Heart left ventricle (tissue), 16 donors: Measurements from ENCODE around the gene PITPNM1. TPM values are rescaled to one million over a fixed set of nuclear protein-coding genes. Genes with fewer than 3 reads are reported as not detected.

ENCODE experiments used
- ATAC-seq, 4 donors: fragments of 200-7000 bp; cut with Tn5 transposase; one replicate each; pipeline ENCODE4 v1.9.1; 2020 to 2022; ENCODE audit warnings: moderate library complexity in 4 of 4, mild to moderate bottlenecking in 3 of 4, moderate number of reproducible peaks in 1 of 4
- DNase-seq, 5 donors: peaks; one replicate each; pipeline ENCODE4 v3.0.0-alpha.2; 2020
- H3K27ac ChIP-seq, 12 donors: fragments of 200-600 bp; sonication (generic) in 4 of 12; one replicate each; pipeline versions ENCODE4 v1.5.0 to v1.8.0; 2016 to 2022; ENCODE audit warnings: mild to moderate bottlenecking in 2 of 12
- H3K27me3 ChIP-seq, 9 donors: fragments of 200-600 bp; sonication (generic) in 2 of 9; one replicate each; pipeline versions ENCODE4 v1.5.1 to v1.8.0; 2016 to 2022; ENCODE audit warnings: mild to moderate bottlenecking in 3 of 9
- H3K36me3 ChIP-seq, 9 donors: fragments of 200-600 bp; sonication (generic) in 2 of 9; one replicate each; pipeline versions ENCODE4 v1.5.0 to v1.8.0; 2018 to 2022; ENCODE audit warnings: mild to moderate bottlenecking in 2 of 9
- H3K4me1 ChIP-seq, 12 donors: fragments of 200-600 bp; sonication (generic) in 4 of 12; one replicate each; pipeline versions ENCODE4 v1.5.0 to v1.8.0; 2016 to 2022; ENCODE audit warnings: mild to moderate bottlenecking in 3 of 12
- H3K4me3 ChIP-seq, 12 donors: fragments of 200-600 bp; sonication (generic) in 4 of 12; one replicate each; pipeline versions ENCODE4 v1.5.0 to v1.8.0; 2017 to 2022; ENCODE audit warnings: mild to moderate bottlenecking in 9 of 12, moderate library complexity in 4 of 12
- H3K9me3 ChIP-seq, 12 donors: fragments of 200-600 bp; sonication (generic) in 4 of 12; one replicate each; pipeline versions ENCODE4 v1.5.0 to v1.8.0; 2016 to 2022; ENCODE audit warnings: mild to moderate bottlenecking in 1 of 12
- POLR2A ChIP-seq, 2 donors: fragments of 450-650 bp; IDR thresholded peaks; one replicate each; pipeline ENCODE4 v1.6.1; 2017; ENCODE audit warnings: antibody characterized with exemption in 2 of 2, mild to moderate bottlenecking in 2 of 2, moderate library complexity in 2 of 2
- WGBS, 4 donors: extraction: QIAGEN DNeasy Blood & Tissue Kit in 2 of 4; methylation state at CpG; one replicate each; pipeline versions ENCODE4 v1.1.5 to v1.1.7; 2013 to 2018; 5-methylcytosine and 5-hydroxymethylcytosine counted together
- intact Hi-C, 10 donors: fragments of 100-400 bp; cut with DNase I; formaldehyde crosslinking; loops; one replicate each; pipeline versions ENCODE4 v1.11.1 to v1.14.2; 2022
- polyA plus RNA-seq, 2 donors: library from polyadenylated mRNA; stranded (reverse); fragments of 200-250 nt; gene quantifications; one replicate each; pipeline ENCODE4 v1.2.3, GENCODE V29; 2013
- total RNA-seq, 9 donors: library from RNA; depleted of rRNA in 2 of 9; stranded (reverse); fragments of >200 nt in 2 of 9; fragmentation: NEBNext Ultra II Directional in 3 of 9; extraction: Animal tissue kit (Norgen Biotek cat#: 25700) in 3 of 9; gene quantifications; one replicate each; pipeline versions ENCODE4 v1.1.0 to v1.2.4, GENCODE V29; 2016 to 2023
- TF ChIP-seq, protein P1 (sequence below), 12 donors: fragments of 200-600 bp; sonication (generic) in 4 of 12; IDR thresholded peaks; one replicate each; pipeline versions ENCODE4 v1.5.0 to v1.8.0; 2018 to 2022; ENCODE audit warnings: antibody characterized with exemption in 12 of 12, mild to moderate bottlenecking in 5 of 12
- donor health status: ischemic (EF 13 %, LVEDD 7.1; RV severe dilation, severe dysfunction).
- donor health status: healthy with polysubstance abuse.
- donor health status: DM: no; HTN: yes; CAD: no.
- donor health status: DM: no; HTN: no; CAD: no.
- donor health status: ischemic (EF 25% LVEDD 6.9; RV normal size, moderate dysfunction).
- donor health status: ischemic (EF 25% LVEDD 5.7; RV mildly dilated, moderate dysfunction).
- donor health status: healthy.
- donor health status: DM: yes; HTN: yes; CAD: no.
- donor health status: ischemic (EF 35%, LVEDD 5.7; RV mildly dilated, moderate dysfunction).
- donor health status: nonischemic (EF 11% LVEDD 7.7; RV severe dilation, severe dysfunction).
- donor health status: DM: yes; HTN: yes; CAD: no.
- donor health status: PGD.
- donor health status: ischemic (EF 29% LVEDD 5.4; RV normal size, mild dysfunction).
- donor health status: nonischemic (EF 23%, LVEDD 6.1; RV moderate dilation, normal function).

Gene PITPNM1
- total and polyA plus RNA-seq, 11 donors, result 24.2 to 69.1 (median 34.3) TPM

DNA sequence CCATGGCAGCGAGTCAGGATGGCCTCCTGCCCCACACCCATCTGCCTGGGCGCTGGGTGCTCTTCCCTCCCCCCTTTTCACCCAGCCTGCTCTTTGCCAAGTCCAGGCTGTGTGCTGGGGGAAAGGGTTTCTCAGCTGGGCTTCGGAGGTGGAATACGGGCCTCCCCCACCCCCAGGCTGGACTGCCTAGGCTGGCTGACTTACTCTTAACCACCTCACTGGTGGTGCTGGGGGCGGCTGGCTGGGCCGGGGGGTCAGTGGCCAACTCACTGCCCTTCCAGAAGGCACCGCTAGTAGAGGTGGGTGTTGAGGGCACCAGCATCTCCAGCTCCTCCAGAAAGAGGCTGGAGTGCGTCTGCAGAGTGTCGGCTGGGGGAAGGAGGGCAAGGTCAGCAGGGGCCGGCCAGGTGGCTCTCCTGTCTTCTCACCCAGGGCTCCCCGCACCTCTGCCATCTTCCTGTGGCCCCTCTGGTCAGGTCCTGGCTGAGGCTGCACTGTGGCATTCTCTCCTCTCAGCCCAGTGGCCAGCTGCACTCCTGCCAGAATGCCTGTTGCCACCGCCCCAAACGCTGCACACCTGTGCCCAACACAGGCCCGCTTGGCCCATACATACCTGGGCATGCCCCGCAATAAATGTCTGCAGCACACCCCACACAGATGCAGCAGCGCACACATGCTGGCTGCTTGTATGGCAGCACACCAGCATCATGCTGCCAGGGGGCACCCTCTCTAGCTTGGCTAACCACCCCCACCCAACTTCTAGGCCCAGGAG is 9.7 kb downstream of the PITPNM1 start:
- no peaks in the 10 kb centered on the region for H3K9me3 ChIP-seq
- no peak overlapping the region for H3K27ac ChIP-seq
- no peaks in the 10 kb centered on the region for H3K27me3 ChIP-seq
- intact Hi-C loops, result no loop called here
- H3K4me3 ChIP-seq, result no peak overlapping the region
- H3K4me1 ChIP-seq, result peaks cover 0 to 6% (median 0%) of the 10 kb centered on the region in 12 donors
- TF ChIP-seq POLR2A (IDR thresholded peaks at IDR 0.05), result no peak
- TF ChIP-seq, protein P1, sequence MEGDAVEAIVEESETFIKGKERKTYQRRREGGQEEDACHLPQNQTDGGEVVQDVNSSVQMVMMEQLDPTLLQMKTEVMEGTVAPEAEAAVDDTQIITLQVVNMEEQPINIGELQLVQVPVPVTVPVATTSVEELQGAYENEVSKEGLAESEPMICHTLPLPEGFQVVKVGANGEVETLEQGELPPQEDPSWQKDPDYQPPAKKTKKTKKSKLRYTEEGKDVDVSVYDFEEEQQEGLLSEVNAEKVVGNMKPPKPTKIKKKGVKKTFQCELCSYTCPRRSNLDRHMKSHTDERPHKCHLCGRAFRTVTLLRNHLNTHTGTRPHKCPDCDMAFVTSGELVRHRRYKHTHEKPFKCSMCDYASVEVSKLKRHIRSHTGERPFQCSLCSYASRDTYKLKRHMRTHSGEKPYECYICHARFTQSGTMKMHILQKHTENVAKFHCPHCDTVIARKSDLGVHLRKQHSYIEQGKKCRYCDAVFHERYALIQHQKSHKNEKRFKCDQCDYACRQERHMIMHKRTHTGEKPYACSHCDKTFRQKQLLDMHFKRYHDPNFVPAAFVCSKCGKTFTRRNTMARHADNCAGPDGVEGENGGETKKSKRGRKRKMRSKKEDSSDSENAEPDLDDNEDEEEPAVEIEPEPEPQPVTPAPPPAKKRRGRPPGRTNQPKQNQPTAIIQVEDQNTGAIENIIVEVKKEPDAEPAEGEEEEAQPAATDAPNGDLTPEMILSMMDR (IDR thresholded peaks at IDR 0.05), result no peak
- 94 to 95% (median 95%) methylated on average over 14 to 16 of the region's 16 CpGs for WGBS, 4 donors
- DNase-seq (no peak), ATAC-seq (no peak)
- H3K36me3 ChIP-seq, result peaks cover 0 to 93% (median 66%) of the 10 kb centered on the region in 9 donors

DNA sequence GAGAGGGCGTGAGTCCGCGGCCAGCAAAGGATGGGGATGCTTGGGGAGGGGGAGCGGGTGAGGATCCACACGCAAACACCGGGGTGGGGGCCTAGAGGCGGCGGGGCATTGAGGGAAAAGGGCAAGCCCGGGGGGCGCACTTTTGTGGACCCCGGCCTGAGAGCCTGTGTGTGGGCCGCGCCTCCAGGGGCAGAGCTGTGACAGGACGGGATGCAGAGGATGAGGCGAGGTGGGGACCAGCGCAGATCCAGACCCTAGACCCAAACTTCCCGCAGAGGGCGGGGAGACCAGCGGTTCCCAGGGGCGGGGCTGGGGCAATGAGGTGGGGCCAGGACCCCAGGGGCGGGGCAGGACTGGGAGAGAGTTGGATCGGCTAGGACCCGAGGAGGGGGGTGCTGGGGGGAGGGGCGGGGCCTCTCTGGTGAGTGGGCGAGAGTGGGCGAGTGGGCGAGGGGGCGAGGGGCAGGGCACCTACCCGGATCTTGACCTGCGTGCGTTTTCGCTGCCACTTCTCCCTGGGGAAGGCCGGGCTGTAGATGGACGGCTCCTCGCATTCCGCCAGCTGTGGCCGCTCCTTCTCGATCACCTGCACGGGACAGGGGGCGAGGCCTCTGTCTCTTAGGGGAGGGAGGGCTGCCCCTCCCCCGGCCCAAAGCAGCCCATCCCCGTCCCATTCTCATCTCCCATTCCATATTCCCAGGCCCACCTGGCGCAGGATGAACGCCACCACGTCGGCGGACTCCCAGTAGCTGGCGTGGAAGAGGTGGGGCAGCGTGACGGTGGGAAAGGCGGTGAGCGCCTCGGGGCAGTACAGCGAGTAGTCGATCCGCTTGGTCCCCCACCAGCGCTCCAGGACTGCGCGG is 10.6 kb downstream of the PITPNM1 start:
- intact Hi-C loops, result no loop called here
- WGBS, 4 donors, result 92 to 94% (median 93%) methylated on average over 47 to 59 of the region's 59 CpGs
- ATAC-seq, result no peak
- Histone ChIP-seq H3K4me1 (peaks cover 0 to 6% (median 0%) of the 10 kb centered on the region in 12 donors), H3K4me3 (no peak overlapping the region), H3K36me3 (peaks cover 0 to 94% (median 66%) of the 10 kb centered on the region in 9 donors), H3K9me3 (no peaks in the 10 kb centered on the region), H3K27me3 (no peaks in the 10 kb centered on the region), H3K27ac (no peak overlapping the region)
- TF ChIP-seq, protein P1 (IDR thresholded peaks at IDR 0.05), result no peak
- TF ChIP-seq POLR2A (IDR thresholded peaks at IDR 0.05), result no peak
- no peak for DNase-seq

DNA sequence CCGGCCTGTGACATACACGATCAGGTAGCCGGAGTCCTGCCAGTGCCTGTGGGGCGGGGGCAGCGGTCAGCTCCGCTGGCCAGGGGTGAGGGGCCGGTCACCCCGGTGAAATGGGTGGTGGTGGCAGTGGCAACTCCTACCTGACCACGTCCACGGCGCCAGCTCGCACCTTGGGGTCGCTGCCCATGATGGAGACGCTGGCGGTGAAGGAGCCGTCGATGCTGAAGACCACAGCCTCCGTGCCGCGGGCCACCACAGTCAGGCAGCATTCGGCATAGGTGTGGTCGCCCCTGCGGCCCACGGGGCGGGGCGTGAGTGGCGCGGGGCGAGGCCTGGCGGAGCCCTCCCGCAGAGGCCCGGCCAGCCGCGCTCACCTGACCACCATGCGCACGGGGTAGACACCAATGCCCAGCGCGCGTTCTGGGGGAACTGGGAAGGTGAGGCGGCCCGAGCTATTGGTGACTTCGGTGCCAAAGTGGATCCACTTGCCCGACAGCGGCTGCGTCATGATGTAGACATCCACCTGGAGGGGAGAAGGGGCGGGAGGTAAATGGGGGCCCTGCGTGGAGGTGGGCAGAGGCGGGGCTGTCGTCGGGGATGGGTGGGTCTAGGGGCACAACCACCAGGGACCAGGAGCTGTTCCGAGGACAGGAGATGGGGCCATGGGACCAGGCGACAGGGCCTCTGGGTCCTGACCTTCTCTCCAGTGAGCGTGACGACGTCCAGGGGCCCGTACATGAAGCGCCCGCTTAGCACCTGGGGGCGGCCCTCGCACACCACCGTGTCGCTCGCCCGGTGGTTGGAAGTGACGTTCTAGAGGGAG is 11.4 kb downstream of the PITPNM1 start:
- H3K27ac ChIP-seq, result no peak overlapping the region
- intact Hi-C loops, result no loop called here
- H3K4me1 ChIP-seq, result peaks cover 0 to 4% (median 0%) of the 10 kb centered on the region in 12 donors
- ATAC-seq (no peak), DNase-seq (peak in 1 of 5 donors; percentile 61)
- peaks cover 0 to 97% (median 68%) of the 10 kb centered on the region in 9 donors for H3K36me3 ChIP-seq
- H3K9me3 ChIP-seq, result no peaks in the 10 kb centered on the region
- 93 to 97% (median 96%) methylated on average over 63 to 65 of the region's 65 CpGs for WGBS, 4 donors
- no peaks in the 10 kb centered on the region for H3K27me3 ChIP-seq
- TF ChIP-seq, protein P1 (IDR thresholded peaks at IDR 0.05), result no peak
- no peak for TF ChIP-seq POLR2A (IDR thresholded peaks at IDR 0.05)
- H3K4me3 ChIP-seq, result no peak overlapping the region
